NAMALWA (cell line): ENCODE results near the gene DOK7.
A peak's percentile ranks its signal among the peaks of the same experiment; 100 is the strongest.
"Not testable (repeated sequence)": the region's sequence is repeated elsewhere in the genome, so short reads cannot be mapped to it uniquely, and the experiment has no call there.

Experiments used
- DNase-seq: peaks from one replicate; pipeline ENCODE4 v3.0.0-alpha.2; 2015; ENCODE audit warnings: low spot score

The DOK7 gene

GRCh38 chr4:3442959-3443749 is 20.0 kb upstream of the DOK7 start:
- peak; percentile 75 for DNase-seq

GRCh38 chr4:3443750-3444309 is 19.3 kb upstream of the DOK7 start:
- DNase-seq: no peak

GRCh38 chr4:3444351-3445110 is 18.6 kb upstream of the DOK7 start:
- DNase-seq: no peak

- DNase-seq: no peak
Measured at GRCh38 chr4:3445111-3445820, 17.8 kb upstream of the DOK7 start.

GRCh38 chr4:3445829-3446545 is 17.1 kb upstream of the DOK7 start:
- no peak for DNase-seq

- DNase-seq: no peak
Measured at GRCh38 chr4:3446631-3447320, 16.3 kb upstream of the DOK7 start.

GRCh38 chr4:3447431-3448395 is 15.4 kb upstream of the DOK7 start:
- DNase-seq: no peak

- no peak for DNase-seq
Measured at GRCh38 chr4:3449047-3449573, 14.0 kb upstream of the DOK7 start.

GRCh38 chr4:3449574-3450534 is 13.3 kb upstream of the DOK7 start:
- no peak for DNase-seq

- DNase-seq: no peak
Measured at GRCh38 chr4:3450643-3451042, 12.5 kb upstream of the DOK7 start.

GRCh38 chr4:3451956-3452355 is 11.2 kb upstream of the DOK7 start:
- DNase-seq: no peak

GRCh38 chr4:3452376-3452775 is 10.7 kb upstream of the DOK7 start:
- no peak for DNase-seq

GRCh38 chr4:3455596-3455995 is 7.5 kb upstream of the DOK7 start:
- not testable (repeated sequence) for DNase-seq

GRCh38 chr4:3458371-3458770 is 4.7 kb upstream of the DOK7 start:
- no peak for DNase-seq

GRCh38 chr4:3459156-3459555 is 4.0 kb upstream of the DOK7 start:
- DNase-seq: not testable (repeated sequence)

- DNase-seq: no peak
Measured at GRCh38 chr4:3460926-3461325, 2.2 kb upstream of the DOK7 start.

- no peak for DNase-seq
Measured at GRCh38 chr4:3461515-3462291, 1.4 kb upstream of the DOK7 start.

GRCh38 chr4:3462321-3462789 is 751 bp upstream of the DOK7 start:
- no peak for DNase-seq
